ENCODE results near the gene CORO1C. TPM values are rescaled to one million over a fixed set of nuclear protein-coding genes. Genes with fewer than 3 reads are reported as not detected.

The CORO1C gene
- total RNA-seq, 1 donor from 2014 or later, result 76.4 TPM

DNA sequence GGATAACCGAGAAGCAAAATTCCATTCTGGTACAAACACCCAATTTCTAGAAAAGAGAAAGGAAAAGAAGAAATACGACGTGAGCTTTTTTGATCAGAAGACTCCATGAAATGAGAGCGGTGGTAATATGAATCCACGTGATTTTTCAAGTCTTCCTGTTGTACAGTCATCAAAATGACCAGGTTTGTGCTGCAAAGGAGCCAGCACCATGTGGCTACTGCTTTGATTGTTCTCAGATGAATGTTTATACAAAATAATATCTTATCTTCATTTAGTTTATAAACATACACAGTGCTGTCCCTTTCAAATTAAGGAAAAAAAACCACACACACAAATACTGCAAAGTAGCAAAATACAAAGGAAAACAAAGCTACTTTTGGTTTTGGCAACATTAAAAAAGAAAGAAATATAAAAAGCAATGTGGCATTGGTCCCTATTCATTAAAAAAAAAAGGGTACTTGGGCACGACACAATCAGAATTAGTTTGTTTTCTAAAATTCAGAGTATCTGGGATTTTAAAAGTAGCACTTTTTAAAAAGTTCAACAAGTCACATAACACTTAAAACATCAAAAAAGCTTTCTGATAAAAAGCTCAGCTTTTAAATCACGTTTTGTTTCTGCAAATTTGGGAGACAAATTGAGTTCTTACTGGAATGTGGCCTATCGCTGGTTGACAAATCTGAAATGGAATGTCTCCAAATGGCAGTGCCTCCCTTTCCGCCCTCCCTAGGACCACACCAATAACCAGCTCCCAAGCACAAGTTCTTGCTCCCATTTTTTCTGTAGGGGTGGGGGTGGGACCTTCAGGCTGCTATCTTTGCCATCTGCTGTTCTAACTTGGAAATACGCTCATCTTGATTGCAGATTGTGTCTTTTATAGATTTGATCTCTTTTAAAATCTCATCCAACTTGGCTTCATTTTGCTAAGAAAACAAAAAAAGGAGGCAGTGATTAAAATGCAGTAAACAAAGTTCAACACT, 84.4 kb downstream of the CORO1C start:
- intact Hi-C loops (cut with DNase I), result loop anchor here (10.0 kb wide), 1 partner anchor 448 kb away; the partner anchor contains the start of genes ALKBH2 and UNG
- DNase-seq (ENCODE audit: missing footprints) (no peak), ATAC-seq (no peak)

DNA sequence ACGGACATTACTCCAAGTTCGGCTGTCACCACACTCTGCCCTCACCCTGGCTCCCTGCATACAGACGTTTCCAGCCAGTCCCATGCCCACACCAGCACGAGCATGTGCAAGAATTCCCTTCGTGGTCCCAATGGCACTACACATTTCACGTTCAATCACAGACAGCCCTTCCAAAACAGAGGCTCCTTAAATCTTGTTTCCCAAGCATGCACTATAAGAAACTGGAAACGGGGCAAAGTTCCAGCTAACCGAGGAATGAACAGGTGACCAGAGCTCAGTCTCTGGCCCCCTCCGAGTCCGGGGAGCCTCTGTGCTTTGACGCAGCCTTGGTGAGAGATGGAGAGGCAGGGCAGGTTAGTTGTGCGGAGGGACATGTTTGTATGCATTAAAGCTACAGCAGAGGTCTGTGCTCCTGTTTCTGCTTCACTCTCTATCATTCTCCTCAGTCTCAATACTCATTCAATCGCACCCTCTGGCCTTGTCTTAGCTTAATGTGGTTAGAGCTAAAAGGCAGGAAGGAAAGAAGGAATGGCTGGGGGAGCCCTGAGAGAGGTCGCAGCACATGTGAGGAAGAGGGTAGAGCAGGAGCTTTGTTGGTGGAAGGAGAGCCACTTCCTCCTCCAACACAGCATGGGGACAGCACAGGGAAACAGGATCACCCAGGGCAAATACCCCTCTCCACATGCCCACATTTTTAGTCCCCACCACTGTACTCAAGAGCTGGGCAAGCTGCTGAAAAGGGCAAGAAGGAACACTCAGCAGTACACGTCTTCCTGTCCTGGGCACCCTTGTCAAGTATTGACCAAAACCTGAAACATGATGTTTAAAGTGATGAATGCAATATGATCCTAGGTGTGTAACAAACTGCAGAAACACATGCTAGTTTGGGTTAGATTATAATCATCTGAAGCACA, 85.4 kb downstream of the CORO1C start:
- intact Hi-C loops (cut with DNase I), result loop anchor here (10.0 kb wide), 1 partner anchor 449 kb away; the partner anchor contains the start of genes ALKBH2 and UNG
- ATAC-seq, result no peak
- DNase-seq (ENCODE audit: missing footprints), result no peak

- ATAC-seq (no peak), DNase-seq (ENCODE audit: missing footprints) (no peak)
- intact Hi-C loops (cut with DNase I), result loop anchor here (10.0 kb wide), 1 partner anchor 450 kb away; the partner anchor contains the start of genes ALKBH2 and UNG
These were observed 86.6 kb downstream of the CORO1C start for GRCh38 chr12:108644811-108645120.

DNA sequence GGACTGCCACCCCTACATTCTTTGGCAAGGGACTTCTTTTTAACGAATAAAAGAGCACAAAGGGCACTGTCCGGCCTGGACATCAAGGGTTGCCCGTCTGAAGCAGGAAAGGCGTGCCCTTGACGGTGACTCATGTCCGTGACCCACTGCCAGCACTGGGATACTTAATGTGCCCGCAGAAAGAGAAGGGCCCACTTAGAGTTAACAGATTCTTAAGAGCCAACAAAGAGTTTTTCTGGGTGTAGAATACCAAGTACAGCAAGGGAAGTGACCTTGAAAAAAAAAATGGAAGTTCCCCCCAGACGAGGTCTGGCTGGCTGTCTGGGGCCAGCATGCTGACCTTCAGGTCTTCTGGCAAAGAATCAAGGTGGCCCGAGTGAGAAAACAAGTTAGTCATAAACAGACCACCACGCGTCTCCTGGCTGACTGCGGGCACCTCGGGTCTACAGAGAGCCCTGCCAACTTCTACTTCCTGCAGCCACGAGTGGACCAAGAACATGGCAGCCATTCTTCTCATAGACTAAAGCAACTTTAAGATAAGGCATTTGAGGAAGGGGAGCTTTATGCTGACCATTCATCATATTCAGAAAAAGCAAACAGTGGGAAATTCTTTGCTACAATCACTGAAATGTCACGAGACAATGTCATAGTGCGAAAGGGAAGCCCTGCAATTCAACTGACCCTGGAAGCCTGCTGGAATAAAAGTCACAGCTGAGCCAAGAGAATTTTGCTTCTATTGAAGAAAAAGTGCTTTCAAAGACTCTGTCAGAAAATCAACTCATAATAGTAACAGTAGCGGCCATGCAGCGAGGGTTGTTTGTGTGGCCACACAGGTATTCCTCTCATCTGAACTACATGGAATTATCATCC, 87.1 kb downstream of the CORO1C start:
- no peak for DNase-seq (ENCODE audit: missing footprints)
- peak; percentile 22 for ATAC-seq
- intact Hi-C loops (cut with DNase I), result loop anchor here (10.0 kb wide), 1 partner anchor 451 kb away; the partner anchor contains the start of genes ALKBH2 and UNG

DNA sequence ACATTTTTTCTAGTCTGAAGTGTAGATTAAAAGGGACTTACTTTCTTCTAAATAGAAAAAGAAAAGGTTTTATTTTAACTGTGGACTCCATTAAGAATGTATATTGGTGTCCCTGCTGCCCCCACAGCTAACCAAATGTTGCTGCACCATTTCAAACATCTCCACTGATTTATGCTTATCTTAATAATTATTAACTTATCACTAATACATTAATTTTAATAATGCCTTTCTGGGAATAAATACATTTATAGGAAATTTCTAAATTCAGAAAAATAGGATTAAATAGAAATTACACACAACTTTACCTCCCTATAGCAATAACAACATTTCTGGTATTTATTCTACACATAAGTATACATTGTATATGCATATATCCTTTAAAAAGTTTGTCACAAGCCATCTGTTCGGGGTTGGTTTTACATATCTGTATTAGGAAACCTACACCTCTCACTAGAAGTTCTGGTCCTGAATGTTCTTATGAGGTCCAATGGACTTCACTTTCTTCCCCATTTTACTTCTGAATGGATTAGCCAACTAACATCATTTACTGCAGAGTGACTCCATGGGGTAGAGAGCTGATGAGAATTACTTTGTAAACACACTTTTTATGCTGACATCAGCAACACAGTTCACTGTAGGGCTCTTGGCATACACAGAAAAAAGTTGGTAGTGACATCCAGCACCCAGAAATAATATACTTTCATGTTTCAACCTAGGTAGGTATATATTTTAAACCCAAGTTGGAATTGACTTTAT, 88.2 kb downstream of the CORO1C start:
- DNase-seq (ENCODE audit: missing footprints) (no peak), ATAC-seq (no peak)
- intact Hi-C loops (cut with DNase I), result loop anchor here (10.0 kb wide), 1 partner anchor 452 kb away; the partner anchor contains the start of genes ALKBH2 and UNG

DNA sequence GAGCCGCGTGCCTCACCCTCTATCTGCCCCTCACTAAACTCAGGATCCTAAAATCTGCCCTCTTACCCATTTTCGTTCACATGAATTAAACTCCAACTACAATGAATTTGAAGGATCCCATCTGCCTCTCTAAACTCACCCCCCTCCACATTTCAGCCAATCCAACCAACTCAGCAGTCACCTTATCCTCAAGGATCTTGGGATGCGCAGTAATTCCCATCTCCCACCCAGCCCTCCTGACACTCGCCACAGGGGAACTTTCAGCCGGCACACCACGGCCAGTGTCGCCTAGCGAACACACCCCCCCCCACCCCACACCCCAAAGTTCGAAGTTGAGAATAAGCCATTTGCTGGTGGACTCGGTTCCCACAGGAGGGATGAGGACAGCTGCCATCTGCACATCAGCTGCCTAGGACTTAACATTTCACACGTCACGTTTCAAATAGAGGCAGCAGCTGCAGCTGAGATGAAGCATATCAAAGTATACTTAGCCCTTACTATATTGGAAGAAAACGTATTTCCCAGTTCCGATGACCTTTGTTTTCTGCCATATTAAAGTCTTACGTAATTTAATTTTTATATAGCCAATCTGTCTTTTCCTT, 88.9 kb downstream of the CORO1C start:
- intact Hi-C loops (cut with DNase I), result loop anchor here (10.0 kb wide), 1 partner anchor 452 kb away; the partner anchor contains the start of genes ALKBH2 and UNG
- ATAC-seq (no peak), DNase-seq (ENCODE audit: missing footprints) (no peak)

DNA sequence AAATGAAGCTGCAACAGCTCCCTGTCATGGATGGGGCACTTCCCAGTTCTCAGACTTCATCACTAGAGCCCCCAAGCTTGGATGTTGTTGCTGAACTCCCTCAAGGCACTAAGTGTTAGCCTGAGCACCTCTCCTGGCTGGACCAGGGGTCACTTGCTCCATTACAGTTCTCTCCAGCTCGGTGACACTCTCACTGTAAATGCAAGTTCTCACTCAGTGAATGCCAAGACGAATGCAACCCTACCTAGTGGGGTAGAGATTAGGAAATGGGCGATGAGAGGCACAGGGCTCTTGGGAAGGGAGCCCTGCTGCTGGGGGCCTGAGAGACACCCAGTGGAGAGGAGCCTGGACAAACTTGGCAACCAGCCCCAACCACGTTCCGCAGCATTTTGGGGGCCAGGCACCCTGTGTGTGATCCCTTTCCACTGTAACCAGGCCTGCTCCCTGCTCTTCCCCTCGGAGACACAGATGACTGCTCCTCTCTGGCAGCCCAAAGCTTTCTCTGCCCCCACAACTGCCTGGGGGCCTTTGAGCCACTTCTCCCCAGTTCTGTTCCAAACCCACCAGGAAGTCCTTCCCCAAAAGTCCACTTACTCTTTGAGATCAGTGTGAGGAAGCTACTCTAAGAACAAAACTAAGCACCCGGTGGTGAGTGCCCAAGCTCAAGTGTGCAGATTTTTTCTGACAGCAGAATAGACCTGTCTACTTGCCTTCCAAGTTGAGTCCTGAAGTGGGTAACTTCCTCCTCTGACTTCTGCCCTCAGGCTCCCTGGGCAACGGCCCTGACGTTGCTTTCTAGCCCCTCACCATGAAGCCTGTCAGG, 89.7 kb downstream of the CORO1C start:
- DNase-seq (ENCODE audit: missing footprints), result no peak
- peak; percentile 18 for ATAC-seq
- intact Hi-C loops (cut with DNase I), result loop anchor here (10.0 kb wide), 1 partner anchor 453 kb away; the partner anchor contains the start of genes ALKBH2 and UNG

GRCh38 chr12:108640802-108641445, 90.4 kb downstream of the CORO1C start:
- no peak for ATAC-seq
- no peak for DNase-seq (ENCODE audit: missing footprints)
- intact Hi-C loops (cut with DNase I), result loop anchor here (10.0 kb wide), 1 partner anchor 454 kb away; the partner anchor contains the start of genes ALKBH2 and UNG

GRCh38 chr12:108638997-108639822, 92.1 kb downstream of the CORO1C start:
- intact Hi-C loops (cut with DNase I), result no loop called here
- no peak for DNase-seq (ENCODE audit: missing footprints)
- no peak for ATAC-seq

- DNase-seq (ENCODE audit: missing footprints), result no peak
- ATAC-seq, result no peak
- intact Hi-C loops (cut with DNase I), result no loop called here
These were observed 93.0 kb downstream of the CORO1C start for GRCh38 chr12:108638141-108638827.

- intact Hi-C loops (cut with DNase I), result no loop called here
- ATAC-seq (no peak), DNase-seq (ENCODE audit: missing footprints) (no peak)
These were observed 93.9 kb downstream of the CORO1C start for GRCh38 chr12:108637222-108637971.

DNA sequence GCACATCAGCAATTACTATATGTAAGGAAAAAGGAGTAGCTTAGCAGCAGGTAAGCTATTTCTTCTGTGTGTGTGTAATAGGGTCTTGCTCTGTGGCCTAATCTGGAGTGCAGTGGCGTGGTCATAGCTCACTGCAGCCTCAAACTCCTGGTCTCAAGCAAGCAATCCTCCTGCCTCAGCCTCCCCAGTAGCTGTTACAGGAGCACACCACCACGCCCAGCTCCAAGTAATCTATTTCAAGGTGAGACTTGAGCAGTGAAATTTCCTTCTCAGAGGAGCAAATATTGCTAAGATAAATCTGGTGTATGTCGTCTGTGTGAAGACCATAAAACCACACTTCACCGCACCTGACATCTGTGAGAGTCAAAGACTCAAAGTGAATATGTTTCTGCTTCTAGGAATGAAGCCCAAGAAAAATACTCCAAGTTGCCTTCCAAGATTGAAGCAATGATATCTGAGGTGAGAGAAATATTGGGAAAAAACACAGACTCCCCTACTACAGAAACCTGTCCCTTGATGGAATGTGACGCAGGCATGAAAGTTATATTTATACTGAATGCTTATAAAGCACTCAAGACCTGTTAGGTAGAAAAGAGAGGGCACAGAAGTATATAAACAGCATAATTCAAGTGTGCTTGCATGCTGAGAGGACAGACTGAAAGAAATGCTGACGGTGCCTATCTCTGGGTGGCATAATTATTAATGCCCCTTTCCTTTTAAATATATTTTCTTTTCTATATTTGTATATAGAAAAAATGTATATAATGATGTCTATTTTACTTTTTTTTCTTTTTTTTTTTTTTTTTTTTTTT, 95.1 kb downstream of the CORO1C start:
- DNase-seq (ENCODE audit: missing footprints), result no peak
- no peak for ATAC-seq
- intact Hi-C loops (cut with DNase I), result no loop called here
